Islet precursor cell (in vitro differentiated cells): Measurements from ENCODE around the gene RUFY3.
A peak's percentile ranks its signal among the peaks of the same experiment; 100 is the strongest.
"Not testable (repeated sequence)": the region's sequence is repeated elsewhere in the genome, so short reads cannot be mapped to it uniquely, and the experiment has no call there.

Experiments
- DNase-seq: peaks from one replicate; pipeline ENCODE4 v3.0.0-alpha.2; 2018

The RUFY3 gene

DNA sequence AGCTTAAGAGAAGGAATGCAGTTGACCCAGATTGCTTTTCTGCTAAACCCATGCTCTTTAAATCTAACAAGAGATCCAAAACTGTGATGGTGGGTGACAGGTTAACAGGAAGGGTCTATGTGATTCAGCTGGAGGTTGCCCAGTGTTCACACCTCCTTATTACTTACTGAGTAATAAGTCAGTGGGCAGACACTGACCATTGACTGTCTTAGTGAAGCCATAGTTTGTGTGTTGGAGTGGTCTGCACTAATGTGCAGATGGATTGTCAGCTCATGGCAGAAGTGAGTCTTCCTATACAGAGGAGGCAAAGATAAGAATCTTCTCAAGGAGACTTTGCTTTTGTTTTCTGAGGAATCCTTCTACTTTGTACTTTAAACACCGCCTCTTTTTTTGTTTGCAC is 15.2 kb upstream of the RUFY3 start:
- DNase-seq, result no peak

DNA sequence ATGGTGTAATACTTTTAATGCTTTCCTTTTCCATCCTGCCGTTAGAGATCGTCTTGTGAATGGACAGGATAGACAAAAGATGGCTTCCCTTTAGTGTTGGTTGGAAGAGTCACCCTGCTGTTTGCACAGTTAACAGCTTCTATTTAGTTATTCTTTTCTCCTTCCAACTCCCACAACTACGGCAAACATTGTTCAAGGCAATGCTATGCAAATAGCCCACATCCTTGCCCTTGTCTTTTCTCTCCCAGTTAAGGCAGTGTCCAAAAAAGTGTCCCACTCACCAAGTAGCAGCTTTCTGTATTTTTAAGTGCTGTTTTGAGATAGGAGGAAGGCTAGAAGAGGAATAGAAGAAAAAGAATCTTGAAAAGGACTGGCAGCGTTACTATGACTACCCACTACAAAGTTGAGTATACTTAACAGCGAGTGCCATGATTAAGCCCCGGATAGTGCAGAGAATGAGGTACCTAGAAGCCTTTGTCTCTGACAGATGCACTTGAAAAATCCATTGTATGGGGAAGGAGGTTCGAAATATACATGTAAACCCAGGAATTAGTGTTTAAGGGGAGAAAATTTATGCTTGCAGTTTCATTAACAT is 12.1 kb upstream of the RUFY3 start:
- DNase-seq, result no peak

DNA sequence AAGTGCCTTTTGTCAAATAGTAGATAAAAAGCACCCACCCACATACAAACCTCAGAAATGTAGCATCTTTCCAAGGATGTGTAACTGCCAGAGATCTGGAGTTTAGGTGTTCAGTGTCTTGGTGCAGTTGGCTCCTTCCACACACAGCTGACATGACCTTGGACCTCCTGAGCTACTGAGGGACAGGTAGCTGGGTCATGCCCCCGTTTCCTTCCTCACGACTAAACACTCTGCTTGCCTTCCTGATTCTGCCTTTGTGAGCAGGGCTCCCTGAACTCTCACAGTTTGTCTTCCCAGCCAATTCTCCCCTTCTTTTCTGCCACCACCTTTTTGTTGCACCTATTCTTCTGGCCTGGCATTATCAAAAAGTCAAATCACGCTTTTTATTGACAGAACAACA is 10.2 kb upstream of the RUFY3 start:
- DNase-seq, result no peak

DNA sequence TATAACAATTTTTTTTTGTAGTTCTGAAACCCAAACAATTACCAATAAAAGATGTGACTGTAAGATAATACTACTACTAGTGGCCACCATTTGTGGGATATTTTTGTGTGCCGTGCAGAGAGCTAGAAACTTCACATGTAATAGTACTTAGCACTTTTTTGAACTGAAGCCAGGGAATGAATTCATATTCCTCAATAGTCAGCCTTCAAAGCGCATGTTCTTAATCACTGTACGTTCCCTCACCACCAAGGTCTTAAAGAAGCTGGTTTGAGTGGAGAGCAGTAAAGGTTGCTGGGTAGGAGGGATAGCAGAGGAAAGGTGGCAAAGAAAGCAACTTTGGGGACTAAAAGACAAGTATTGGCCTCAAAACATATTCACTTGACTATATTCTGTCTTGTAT is 9.6 kb upstream of the RUFY3 start:
- no peak for DNase-seq

DNA sequence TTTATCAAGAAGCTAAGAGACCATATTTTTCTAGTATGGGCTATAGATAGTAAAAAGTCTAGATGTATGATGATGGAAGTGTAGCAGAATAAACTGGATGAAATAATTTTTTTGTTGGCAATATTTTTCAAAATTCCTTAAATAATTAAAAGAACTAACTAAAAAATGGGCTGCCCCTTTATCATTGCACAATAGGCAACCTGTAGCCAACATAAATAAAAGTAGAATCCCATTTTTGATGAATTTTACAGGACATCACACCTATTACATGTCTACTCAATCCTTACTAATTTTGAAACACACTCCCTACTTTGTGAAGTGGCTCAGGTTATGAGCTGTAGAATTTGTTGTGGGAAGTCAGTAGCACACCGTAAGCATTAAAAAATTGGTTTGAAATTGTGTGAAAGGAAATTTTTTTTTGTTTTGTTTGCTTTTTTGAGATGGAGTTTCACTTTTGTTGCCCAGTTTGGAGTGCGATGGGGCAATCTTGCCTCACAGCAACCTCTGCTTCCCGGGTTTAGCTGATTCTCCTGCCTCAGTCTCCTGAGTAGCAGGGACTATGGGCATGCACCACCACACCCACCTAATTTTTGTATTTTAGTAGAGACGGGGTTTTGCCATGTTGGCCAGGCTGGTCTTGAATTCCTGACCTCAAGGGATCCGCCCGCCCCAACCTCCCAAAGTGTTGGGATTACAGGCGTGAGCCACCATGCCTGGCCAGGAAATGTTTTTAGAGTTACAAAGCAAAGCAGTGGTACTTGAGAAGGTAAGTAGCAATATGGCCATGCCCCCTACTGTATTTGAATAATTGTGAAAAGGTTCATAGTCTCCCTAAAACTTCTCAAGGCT is 8.9 kb upstream of the RUFY3 start:
- DNase-seq, result no peak

DNA sequence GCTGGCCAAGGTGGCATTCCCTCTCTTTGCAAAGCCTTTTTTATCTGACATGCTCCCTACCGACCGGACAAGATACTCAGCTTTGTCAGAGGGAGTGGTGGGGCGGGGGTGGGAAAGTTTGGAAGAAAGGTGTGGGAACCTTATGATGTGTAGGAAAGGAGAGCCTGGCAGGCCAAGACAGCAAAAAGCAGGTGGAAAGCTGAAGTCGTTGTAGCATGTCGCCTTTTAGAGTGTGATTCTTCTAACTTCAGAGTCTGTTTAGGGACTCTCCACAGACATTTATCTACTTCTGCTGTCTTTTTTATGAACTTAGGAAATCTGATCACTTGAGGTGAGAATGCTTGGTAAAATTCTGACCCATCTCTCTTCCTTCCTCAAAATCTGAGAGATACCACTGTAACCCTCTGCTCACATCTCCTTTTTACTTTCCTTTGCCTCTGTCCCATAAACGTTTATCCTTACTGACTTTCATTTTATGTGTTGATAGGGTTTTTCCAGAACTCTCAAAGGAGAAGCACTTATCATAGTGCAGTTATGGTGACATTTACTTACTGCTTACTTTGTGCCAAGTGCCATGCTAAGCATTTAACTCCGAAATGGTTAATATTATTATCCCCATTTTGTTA is 8.2 kb upstream of the RUFY3 start:
- no peak for DNase-seq

DNA sequence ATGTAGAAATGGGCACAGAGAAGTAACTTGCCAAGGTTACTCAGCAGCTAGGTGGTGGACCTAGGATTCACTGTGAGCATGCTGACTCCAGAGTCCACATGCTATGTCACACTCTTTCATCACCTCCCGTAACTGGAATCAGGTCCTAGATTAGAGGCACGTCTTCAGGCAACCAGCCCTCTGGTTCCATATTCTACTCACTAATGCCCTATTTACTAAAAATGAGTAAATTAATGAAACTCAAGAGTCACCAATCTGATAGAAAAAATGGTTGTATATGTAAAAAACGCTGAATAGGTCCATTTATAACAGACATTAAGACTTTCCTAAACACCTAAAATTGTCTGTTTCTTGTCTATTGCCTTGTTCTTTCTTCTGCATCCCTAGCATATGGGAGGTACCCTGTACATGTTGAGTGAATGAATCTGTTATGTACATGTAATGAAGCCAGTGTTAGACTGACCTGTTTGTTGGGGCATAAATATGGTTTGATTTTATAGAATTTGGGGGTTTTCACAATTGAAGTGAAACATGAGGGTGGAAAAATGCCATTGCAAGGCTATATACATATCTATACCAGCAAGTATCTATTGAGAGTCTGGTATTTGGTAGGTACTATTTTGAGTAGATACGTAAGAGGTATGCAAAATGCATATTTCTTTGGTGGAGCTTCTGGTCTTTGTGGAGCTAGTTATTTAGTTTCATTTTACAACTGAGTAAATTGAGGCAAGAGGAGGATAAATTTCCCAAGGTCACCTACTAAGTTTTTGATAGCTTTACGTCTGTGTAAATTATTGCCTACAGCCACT is 7.5 kb upstream of the RUFY3 start:
- DNase-seq, result no peak

DNA sequence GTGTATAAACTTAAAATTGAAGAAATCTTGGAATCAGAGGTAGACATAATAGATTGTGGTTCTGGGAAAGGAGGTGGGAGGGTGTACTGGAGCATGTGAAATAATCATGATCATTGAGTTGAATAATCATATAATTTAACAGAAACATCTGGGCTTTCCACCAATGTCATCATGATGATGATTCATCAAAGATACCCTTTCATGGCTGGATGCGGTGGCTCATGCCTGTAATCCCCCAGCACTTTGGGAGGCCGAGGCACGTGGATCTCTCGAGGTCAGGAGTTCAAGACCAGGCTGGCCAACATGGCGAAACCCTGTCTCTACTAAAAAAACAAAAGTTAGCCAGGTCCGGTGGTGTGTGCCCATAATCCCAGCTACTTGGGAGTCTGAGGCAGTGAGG is 6.7 kb upstream of the RUFY3 start:
- DNase-seq, result no peak

DNA sequence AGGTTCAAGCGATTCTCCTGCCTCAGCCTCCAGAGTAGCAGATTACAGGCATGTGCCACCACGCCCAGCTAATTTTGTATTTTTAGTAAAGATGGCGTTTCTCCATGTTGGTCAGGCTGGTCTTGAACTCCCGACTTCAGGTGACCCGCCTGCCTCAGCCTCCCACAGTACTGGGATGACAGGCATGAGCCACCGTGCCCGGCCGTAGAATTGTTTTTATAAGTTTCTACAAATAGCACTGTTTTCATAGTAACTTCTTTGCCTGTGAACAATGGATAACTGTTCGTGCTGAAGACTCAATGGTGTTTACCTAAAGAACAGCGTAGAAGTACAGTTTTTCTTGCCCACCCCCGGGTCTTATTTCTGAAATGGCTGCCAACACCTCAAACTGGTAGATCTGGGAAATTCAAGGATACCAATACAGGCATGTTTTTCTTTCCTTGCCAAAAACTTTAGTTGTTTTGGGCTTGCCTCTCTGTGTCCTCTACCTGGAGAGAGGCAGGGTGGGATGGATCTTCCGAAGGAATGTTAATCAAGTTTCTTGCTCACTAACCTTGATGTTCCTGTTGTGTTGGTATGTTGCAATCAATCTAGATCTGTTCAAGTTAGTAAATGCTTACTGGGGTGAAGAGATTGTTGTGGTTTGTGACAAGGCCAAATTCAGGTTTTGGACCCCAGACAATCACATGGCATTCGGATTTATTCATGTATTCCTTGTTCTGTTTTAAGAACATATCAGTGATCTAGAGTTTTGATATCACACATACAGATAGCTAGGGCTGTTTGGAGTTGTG is 2.8 kb upstream of the RUFY3 start:
- no peak for DNase-seq

DNA sequence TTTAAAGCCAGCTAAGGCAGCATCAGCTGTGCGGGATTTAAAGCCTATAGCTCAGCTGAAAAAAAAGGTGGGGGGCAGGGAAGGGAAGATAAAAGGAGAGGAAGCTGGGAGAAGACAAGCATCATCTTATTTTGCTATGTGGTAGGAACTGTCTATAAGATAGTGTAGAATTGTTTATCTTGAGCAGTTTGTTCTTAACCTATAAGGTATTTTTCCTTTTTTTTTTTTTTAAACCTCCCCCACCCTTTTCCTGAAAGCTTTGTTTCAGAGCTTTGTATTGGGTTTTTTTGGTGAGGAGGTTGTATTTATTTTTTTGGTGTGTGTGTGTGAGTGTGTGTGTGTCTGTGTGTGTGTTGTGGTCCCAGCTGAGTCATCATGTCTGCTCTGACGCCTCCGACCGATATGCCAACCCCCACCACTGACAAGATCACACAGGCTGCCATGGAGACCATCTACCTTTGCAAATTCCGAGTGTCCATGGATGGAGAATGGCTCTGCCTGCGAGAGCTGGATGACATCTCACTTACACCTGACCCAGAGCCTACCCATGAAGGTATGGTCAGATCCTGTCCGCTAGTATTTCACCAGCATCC is 531 bp downstream of the RUFY3 start:
- peak; percentile 63 for DNase-seq

DNA sequence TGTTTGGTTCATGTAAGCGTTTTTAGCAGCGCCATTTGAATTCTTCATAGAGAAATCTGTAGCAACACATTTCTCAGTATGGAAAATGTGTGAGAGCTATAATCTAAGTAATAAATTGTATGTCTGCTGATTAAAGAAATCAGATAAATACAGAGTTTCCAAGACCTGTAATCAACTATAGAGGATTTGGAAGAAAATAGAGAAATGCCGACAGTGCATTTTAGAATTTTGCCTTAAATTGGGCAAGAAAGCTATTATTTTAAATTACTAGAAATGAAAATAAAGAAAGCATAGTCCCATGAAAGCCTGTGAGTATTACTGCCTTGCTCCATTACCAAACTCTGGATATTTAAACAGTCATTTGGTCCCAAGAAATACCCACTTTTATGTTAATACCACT is 2.7 kb downstream of the RUFY3 start:
- DNase-seq, result no peak

DNA sequence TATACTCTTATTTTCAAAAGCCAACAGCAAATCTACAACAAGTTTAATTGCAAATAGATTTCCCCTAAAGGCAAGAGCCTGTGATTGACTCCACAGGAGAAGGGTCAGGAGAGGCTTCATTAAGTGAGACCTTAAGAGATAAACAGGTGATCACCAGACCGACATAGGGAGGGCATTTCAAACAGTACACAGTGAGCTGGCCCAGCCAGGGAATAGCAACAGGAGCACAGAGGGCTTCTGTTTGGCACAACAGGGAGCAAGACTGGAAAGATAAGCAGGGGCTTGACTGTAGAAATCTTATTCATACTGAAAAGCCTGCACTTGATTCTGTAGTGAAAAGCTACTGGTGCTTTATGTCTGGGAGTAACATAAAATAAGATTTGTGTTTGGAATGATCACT is 3.9 kb downstream of the RUFY3 start:
- DNase-seq, result no peak

DNA sequence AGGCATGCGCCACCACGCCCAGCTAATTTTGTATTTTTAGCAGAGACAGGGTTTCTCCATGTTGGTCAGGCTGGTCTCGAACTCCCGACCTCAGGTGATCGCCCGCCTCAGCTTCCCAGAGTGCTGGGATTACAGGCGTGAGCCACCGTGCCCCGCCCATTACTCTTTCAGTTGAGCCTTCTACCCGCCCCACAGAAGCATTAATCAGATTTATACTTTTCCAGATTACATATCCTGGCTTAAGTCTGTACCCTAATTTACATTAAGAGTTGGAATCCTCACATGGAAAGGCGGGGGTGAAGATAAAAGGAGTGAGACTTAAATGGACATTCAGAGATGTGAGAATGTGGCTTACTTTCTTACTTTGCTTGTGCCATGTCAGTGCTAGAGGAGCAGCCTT is 4.8 kb downstream of the RUFY3 start:
- DNase-seq, result not testable (repeated sequence)

DNA sequence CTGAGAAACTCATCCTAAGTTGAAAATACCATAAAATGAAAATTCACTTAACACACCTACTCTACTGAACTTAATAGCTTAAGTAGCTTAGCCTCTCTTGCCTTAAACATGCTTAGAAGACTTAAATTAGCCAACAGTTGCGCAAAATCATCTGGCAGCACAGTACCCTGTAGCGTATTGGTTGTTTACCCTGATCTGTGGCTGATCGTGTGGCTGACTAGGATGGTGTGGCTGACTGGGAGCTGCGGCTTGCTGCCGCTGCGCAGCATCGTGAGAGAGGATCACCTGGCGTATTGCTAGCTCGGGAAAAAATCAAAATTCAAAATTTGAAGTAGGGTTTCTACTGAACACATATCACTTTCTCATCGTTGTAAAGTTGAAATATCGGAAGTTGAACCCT is 6.3 kb downstream of the RUFY3 start:
- no peak for DNase-seq

DNA sequence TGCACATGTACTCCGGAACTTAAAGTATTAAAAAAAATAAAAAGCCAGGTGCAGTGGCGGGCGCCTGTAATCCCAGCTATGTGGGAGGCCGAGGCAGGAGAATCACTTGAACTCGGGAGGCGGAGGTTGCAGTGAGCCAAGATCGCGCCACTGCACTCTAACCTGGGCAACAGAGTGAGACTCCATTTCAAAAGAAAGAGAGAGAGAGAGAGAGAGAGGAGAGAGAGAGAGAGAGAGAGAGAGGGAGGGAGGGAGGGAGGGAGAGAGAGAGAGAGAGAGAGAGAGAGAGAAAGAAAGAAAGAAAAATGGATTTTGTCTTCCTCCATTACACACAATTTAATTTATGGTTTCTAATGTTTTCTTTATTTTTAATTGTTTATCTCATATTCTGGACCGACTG is 11.1 kb downstream of the RUFY3 start:
- DNase-seq, result not testable (repeated sequence)

DNA sequence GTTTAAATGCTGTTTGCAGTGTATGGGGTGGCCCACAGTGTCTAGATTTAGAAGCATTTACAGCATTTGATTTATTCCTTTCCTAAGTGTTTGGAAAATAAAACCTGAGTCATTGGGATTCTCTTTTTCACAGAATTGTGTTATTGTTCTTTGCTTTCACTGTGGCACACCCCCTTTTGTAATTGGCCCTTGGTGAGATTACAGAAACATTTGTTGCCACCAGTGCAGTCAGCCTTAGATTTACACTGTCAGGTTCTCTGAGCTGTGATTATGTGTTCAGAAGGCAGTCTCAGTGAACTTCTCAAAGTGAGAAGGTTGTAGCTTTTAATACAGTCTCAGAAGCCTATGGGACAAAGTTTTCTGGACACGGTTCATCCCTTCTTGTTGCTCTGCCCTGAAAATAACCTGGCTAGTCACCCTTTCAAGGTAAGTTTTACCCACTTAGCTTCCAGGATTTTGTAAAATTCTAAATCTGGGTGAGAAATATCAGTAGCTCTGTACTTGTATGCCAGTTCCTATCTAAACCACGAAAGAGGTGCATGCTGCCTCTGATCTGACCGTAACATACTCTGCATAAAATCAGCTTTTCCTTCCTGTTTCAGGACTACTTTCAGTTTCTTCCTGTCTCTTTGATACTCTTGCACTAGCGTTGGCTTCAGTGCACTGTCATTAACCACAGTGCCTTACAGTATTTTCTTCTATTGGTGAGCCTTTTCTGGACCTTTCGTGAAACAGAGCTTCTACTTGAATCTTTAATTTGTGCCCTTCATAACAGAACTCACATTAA is 12.6 kb downstream of the RUFY3 start:
- DNase-seq, result no peak

DNA sequence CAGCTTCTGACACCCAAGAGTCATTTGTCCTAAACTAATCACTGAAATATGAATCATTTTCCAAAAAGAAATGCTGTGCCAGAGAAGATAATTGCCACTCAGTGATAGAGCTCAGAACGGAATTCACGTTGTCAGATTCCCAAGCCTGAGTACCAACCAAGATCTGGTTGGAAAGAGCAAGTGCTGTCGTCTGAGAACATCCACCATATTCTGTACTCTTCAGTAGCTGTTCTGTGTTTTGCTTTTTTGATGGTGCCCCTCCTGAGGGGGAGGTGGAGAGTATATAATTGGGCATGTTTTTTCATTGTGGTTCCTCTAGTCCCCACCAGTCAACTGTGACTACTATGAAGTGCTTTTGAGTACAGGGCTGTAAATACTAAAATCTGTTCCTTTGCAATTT is 13.2 kb downstream of the RUFY3 start:
- no peak for DNase-seq

DNA sequence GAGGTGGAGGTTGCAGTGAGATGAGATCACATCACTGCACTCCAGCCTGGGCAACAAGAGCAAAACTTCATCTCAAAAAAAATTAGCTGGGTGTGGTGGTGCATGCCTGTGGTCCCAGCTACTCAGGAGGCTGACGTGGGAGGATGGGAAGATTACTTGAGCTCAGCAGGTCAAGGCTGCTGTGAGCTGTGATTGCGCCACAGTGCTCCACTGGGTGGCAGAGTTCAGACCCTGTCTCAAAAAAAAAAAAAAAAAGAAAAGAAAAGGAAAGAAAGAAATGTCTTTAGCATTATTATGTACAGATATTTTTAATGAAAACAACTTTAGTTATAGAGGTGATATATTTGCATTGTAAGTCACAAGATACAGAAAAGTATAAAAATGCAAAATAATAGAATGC is 14.2 kb downstream of the RUFY3 start:
- peak; percentile 77 for DNase-seq

DNA sequence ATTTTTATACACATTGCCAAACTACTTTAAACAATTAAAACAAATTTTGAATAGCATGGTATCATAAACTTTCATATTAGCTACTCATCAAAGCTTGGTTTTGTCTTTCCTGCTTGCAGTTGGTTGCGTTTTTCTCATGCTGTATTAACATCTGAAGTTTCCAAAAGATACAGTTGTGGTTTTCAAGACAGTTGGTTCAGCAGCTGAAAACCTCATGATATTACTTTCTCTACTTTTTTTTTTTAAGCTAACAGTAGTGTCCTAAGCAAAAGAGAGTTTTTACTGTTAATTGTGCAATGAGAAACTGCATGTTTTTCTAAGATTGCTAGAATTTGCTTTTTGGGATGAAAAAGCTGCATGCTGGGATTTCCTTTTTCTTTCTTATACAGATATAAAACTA is 15.2 kb downstream of the RUFY3 start:
- no peak for DNase-seq

DNA sequence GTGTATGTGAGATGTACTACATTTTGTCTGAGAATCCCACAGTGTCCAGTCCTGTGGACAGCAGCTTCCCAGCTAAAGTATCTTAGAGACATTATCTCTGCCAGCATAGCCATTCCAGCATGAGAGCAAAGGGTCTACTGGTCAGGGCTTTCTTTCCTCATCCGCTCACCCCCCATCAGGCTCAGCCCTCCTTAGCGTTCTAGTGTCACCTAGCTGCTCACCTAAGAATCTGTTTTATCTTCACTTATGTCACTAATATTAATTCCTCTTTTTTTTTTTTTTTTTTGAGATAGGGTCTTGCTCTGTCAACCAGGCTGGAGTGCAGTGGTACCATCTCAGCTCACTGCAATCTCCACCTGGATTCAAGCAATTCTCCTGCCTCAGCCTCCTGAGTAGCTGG is 15.6 kb downstream of the RUFY3 start:
- DNase-seq, result no peak
